ENCODE data around the gene DPY19L2. TPM values are rescaled to one million over a fixed set of nuclear protein-coding genes. Genes with fewer than 3 reads are reported as not detected.
A peak's percentile ranks its signal among the peaks of the same experiment; 100 is the strongest.
"Not testable (repeated sequence)": the region's sequence is repeated elsewhere in the genome, so short reads cannot be mapped to it uniquely, and the experiment has no call there.

The DPY19L2 gene
- total RNA-seq, 1 experiment from 2014 or later: 3.3 TPM

DNA sequence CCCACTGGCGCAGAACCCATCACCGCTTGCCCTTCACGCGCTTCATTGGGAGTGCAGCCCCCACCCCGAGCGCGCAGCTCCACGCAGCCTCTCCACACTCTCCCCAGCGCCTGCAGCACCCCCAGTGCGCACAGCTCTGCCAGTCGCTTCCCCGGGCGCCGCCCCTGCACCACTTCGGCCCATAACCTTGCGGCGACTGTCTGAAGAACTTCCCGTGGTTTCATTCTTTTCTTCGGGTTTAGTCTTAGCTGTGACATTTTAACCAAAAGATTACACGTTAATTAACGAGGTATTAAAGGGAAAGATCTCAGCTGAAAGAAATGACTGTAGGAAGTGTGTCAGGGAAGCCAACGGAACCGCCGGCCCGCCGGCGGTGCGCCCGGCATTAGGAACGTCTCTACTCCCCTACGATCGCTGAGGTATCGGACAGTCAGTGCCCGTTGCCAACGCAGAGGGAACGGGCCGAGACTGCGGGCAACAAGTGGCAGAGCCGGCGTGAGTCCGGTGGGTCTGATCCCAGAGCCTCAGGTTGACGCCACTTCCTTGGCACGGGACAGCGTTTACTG lies 590 bp upstream of the DPY19L2 start:
- CTCF ChIA-PET, POLR2A ChIA-PET, H3K36me3 Mint-ChIP-seq, H3K27ac Mint-ChIP-seq, H3K9me3 Mint-ChIP-seq: not testable (repeated sequence)
- TF ChIP-seq, protein P1, sequence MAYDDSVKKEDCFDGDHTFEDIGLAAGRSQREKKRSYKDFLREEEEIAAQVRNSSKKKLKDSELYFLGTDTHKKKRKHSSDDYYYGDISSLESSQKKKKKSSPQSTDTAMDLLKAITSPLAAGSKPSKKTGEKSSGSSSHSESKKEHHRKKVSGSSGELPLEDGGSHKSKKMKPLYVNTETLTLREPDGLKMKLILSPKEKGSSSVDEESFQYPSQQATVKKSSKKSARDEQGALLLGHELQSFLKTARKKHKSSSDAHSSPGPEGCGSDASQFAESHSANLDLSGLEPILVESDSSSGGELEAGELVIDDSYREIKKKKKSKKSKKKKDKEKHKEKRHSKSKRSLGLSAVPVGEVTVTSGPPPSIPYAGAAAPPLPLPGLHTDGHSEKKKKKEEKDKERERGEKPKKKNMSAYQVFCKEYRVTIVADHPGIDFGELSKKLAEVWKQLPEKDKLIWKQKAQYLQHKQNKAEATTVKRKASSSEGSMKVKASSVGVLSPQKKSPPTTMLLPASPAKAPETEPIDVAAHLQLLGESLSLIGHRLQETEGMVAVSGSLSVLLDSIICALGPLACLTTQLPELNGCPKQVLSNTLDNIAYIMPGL (CRISPR knock-in tag; IDR thresholded peaks at IDR 0.05): 0 out of 2 replicates have a peak, but pooled peaks have one; percentile 10
- Mint-ChIP-seq H3K4me1 (peaks cover 17% of the 10 kb centered on the region), H3K27me3 (ENCODE audit: low read depth) (peaks cover 33% of the 10 kb centered on the region), H3K4me3 (peak overlapping the region; percentile 74)
- peak; percentile 59 for ATAC-seq
- peak; percentile 25 for DNase-seq (ENCODE audit: low spot score)

DNA sequence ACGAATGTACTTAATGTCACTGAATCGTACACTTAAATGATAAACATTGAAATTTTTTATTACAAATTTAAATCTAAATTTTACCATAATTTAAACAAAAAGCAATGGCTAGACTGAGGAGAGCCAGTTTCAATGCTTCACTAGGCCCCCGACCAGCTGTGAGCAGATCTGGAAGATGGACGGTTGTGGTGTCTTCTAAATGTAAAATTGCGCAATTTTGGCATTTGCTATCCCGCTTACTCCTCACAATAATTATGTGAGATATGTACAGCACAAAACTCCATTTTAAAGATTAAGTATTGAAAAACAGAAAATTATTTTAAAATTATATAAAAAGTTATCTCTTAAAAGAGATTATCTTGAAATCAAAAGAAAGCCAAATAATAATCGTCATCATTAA lies 5.3 kb downstream of the DPY19L2 start:
- H3K9me3 Mint-ChIP-seq; H3K36me3 Mint-ChIP-seq; CTCF ChIA-PET; H3K4me3 Mint-ChIP-seq; POLR2A ChIA-PET; H3K4me1 Mint-ChIP-seq; ATAC-seq; H3K27ac Mint-ChIP-seq; DNase-seq (ENCODE audit: low spot score): not testable (repeated sequence)
- peaks cover 16% of the 10 kb centered on the region for H3K27me3 Mint-ChIP-seq (ENCODE audit: low read depth)

DNA sequence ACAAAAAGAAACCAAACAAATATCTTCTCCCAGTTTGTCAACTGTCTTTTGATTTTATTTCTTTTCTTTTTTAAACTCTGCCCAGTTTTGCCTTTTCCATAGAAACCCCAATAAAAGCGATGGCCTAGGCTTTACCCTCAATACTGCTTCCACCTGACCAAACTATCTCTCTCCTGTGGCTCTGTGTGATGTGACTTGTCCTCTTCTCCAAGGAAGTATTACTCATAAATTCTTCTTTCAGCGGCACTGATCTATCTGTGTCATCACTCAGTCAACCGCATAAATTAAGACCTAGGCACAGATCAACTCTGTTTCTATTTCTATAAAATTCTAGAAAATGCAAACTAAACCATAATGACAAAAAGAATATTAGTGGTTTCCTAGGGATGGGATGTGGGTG lies 9.8 kb downstream of the DPY19L2 start:
- H3K4me1 Mint-ChIP-seq; H3K27me3 Mint-ChIP-seq (ENCODE audit: low read depth); H3K27ac Mint-ChIP-seq; ATAC-seq; H3K4me3 Mint-ChIP-seq; CTCF ChIA-PET; DNase-seq (ENCODE audit: low spot score); H3K36me3 Mint-ChIP-seq; H3K9me3 Mint-ChIP-seq; POLR2A ChIA-PET: not testable (repeated sequence)

DNA sequence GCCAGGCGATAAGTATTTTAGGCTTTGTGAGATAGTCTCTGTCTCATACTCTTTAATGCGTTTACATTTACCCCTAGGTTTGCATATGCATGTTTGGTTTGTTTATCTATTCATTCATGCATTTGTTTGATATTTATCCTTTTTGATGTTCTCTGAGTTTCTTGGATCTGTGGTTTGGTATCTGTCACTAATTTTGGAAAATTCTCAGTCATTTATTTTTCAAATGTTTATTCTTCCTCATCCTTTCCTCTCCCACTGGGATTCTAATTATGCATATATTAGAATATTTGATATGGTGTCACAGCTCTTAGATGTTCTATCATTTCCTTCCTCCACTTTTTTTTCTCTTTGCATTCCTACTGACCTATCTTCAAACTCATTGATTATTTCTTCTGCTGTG lies 11.9 kb downstream of the DPY19L2 start:
- DNase-seq (ENCODE audit: low spot score); H3K4me1 Mint-ChIP-seq; ATAC-seq; H3K36me3 Mint-ChIP-seq; H3K4me3 Mint-ChIP-seq; H3K27me3 Mint-ChIP-seq (ENCODE audit: low read depth); H3K9me3 Mint-ChIP-seq; POLR2A ChIA-PET; H3K27ac Mint-ChIP-seq; CTCF ChIA-PET: not testable (repeated sequence)

DNA sequence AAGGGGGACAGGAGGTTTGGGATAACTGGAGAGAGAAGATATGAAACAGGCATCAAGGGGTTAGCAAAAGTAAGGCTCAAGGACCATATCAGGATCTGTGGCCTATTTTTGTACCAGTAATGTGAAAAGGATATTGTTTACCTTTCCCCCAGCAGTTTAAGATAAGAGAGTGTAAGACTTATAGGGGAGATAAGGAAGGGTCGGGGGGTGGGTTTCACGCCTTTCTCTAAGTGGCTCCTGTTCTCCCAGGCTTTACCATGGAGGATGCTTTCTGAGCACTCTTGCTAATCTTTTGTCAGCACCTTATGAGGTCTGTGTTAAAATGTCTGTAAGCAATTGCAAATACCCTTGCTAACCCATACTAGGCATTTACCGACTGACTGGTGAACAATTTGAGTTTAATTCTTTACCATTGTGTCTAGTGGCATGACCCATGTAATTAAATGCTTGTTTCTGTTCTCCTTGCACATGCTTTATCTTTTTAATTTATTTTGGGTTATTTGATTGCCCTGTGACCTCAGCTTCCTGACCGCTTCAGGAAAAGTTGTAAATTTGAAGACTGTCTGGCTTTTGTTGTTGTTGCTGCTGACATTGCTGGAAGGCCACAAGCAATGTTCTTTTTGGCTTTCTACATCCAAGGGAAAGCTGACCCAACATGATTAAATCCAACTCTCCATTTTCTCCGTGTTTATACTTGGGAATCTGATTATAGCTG lies 12.6 kb downstream of the DPY19L2 start:
- ATAC-seq; CTCF ChIA-PET; POLR2A ChIA-PET; H3K27me3 Mint-ChIP-seq (ENCODE audit: low read depth); DNase-seq (ENCODE audit: low spot score); H3K9me3 Mint-ChIP-seq; H3K27ac Mint-ChIP-seq; H3K36me3 Mint-ChIP-seq; H3K4me3 Mint-ChIP-seq; H3K4me1 Mint-ChIP-seq: not testable (repeated sequence)

DNA sequence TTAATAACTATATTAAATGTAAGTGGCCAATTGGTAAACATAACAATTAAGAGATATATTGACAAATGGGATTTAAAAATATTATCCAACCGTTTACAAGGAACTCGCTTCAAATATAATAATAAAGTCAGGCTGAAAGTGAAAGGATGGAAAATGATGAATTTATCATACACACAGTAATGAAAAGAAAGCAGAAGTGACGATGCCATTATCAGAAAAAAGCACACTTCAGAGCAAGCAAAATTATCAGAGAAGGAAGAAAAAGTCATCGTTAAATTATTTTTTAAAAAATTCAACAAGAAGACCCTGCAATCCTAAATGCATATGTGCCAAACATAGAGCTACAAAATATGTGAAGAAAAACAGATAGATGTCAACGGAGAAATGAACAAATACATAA lies 13.8 kb downstream of the DPY19L2 start:
- H3K4me3 Mint-ChIP-seq, POLR2A ChIA-PET, CTCF ChIA-PET: not testable (repeated sequence)

DNA sequence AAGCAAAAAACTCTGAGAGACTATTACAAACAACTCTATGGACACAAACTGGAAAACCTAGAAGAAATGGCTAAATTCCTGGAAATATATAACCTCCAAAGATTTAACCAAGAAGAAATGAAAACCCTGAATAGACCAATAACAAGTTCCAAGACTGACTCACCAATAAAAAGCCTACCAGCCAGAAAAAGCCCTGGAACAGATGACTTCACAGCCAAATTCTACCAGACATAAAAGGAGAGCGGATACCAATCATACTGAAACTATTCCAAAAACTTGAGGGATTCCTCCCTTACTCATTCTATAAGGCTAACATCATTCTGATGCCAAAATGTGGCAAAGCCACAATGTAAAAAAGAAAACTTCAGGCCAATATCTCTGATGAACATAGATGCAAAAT lies 18.8 kb downstream of the DPY19L2 start:
- H3K9me3 Mint-ChIP-seq; H3K27me3 Mint-ChIP-seq (ENCODE audit: low read depth); CTCF ChIA-PET; H3K4me1 Mint-ChIP-seq; H3K4me3 Mint-ChIP-seq; H3K36me3 Mint-ChIP-seq; DNase-seq (ENCODE audit: low spot score); POLR2A ChIA-PET; H3K27ac Mint-ChIP-seq; ATAC-seq: not testable (repeated sequence)

More for the DNA sequence above, 13.8 kb downstream of the DPY19L2 start:
- not testable (repeated sequence) for ATAC-seq; H3K36me3 Mint-ChIP-seq; H3K9me3 Mint-ChIP-seq; H3K4me1 Mint-ChIP-seq; H3K27me3 Mint-ChIP-seq (ENCODE audit: low read depth); DNase-seq (ENCODE audit: low spot score); H3K27ac Mint-ChIP-seq

DNA sequence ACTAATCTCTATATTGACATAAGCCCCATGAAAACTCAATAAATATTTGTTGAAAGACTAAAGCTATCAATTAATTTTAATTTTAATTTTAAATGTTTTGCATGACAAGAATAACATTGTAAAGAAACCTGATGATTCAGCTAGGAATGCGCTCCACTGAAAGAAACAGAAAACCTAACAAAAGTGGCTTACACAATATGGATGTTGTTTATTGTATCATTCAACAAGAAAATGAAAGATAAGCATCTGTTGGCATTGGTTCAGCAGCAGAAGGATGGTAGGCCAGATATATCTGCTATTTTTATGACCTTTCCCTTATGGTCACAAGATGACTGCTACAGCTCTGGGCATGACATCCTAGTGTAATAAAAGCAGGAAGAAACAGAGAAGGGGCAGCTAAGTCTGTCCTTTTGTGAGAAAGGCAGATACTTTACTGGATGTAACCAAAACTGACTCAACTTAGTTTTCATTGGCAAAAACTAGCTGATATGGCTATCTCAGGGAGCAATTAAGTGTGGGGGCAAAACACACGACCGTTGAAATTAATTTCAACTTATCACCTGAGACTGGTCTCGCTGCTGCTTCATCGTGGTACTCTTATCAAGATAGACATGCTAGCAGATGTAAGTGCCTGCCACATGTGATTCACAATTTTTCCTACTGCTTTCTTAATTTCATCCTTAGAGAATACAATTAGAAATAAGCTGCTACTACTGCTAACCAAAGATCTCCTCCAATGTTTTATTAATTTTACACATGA lies 24.7 kb downstream of the DPY19L2 start:
- H3K4me1 Mint-ChIP-seq; POLR2A ChIA-PET; H3K27ac Mint-ChIP-seq; H3K9me3 Mint-ChIP-seq; DNase-seq (ENCODE audit: low spot score); H3K27me3 Mint-ChIP-seq (ENCODE audit: low read depth); CTCF ChIA-PET; H3K4me3 Mint-ChIP-seq; H3K36me3 Mint-ChIP-seq; ATAC-seq: not testable (repeated sequence)

DNA sequence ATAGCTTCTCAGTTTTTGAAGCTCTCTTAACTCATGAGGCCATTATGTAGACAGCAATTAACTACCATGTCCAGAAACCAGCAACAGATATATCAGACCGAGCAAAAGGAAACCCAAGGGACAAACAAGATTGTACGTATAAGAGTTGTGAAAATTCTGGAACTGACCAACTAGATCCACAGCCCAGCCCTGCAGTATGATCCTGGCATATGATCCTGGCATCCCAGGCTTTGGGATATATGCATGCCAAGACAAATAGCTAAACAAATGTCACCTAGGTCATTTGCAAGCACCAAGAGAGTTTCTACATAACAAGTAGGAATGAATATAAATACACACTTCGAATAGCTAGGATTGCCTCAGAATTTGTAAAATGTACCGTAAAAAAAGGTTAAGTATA lies 44.0 kb downstream of the DPY19L2 start:
- CTCF ChIA-PET; H3K27me3 Mint-ChIP-seq (ENCODE audit: low read depth): not testable (repeated sequence)

DNA sequence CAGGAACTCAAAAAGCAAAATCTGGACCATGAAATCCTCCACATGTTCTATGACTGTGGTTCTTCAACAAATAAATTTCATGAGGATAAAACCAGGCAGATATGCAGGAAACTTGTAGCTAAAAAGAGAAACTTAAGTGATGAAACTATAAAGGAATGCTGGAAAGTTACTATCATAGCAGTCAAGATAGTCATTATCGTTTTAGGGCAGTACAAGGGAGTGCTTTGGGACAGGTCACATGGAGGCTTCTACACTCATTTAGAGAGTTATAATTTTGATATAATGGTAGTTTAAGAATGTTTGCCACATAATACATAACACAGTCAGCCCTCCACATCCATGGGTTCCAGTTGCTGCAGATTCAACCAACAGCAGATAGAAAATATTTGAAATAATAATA lies 52.7 kb downstream of the DPY19L2 start:
- POLR2A ChIA-PET; H3K27me3 Mint-ChIP-seq (ENCODE audit: low read depth); H3K27ac Mint-ChIP-seq; H3K9me3 Mint-ChIP-seq; DNase-seq (ENCODE audit: low spot score); ATAC-seq; H3K4me3 Mint-ChIP-seq; H3K36me3 Mint-ChIP-seq; H3K4me1 Mint-ChIP-seq; CTCF ChIA-PET: not testable (repeated sequence)

More for the DNA sequence above, 44.0 kb downstream of the DPY19L2 start:
- DNase-seq (ENCODE audit: low spot score); H3K4me1 Mint-ChIP-seq; H3K36me3 Mint-ChIP-seq; ATAC-seq; H3K4me3 Mint-ChIP-seq; POLR2A ChIA-PET; H3K27ac Mint-ChIP-seq: not testable (repeated sequence)
- peaks cover 12% of the 10 kb centered on the region for H3K9me3 Mint-ChIP-seq

DNA sequence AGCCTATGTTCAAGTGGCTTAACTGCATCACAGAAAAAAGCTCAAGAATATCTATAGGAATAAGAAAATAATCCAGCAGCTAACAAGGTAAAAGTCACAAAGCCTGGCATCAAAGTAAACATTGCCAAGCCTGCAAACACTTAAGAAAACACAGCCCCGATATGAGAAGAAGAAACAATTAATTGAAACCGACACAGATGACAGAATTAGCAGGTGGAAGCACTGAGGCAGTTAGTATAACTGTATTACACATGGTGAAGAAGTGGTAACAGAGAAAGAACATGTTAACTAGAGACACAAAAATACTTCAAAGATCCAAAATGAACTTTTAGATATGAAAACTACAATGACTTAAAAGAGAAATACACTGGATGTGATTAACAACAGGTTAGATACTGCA lies 57.0 kb downstream of the DPY19L2 start:
- H3K27ac Mint-ChIP-seq; CTCF ChIA-PET; H3K9me3 Mint-ChIP-seq; ATAC-seq; H3K27me3 Mint-ChIP-seq (ENCODE audit: low read depth); DNase-seq (ENCODE audit: low spot score); H3K4me1 Mint-ChIP-seq; H3K4me3 Mint-ChIP-seq; POLR2A ChIA-PET; H3K36me3 Mint-ChIP-seq: not testable (repeated sequence)

Measured in WTC11 (cell line).